Upper lobe of left lung (tissue), 4 donors: ENCODE data around the gene HECTD4.

Experiments
- CTCF ChIP-seq, 6 experiments: fragments of 450-650 bp in 4 of 6; fragments of 200-600 bp in 2 of 6; sonication (generic) in 2 of 6; IDR thresholded peaks; one replicate each; pipeline ENCODE4 v1.5.1; 2016 to 2019; ENCODE audit warnings: antibody characterized with exemption in 6 of 6
- POLR2A ChIP-seq, 4 donors: fragments of 450-650 bp; IDR thresholded peaks; one replicate each; pipeline ENCODE4 v1.5.1; 2016 to 2017; ENCODE audit warnings: antibody characterized with exemption in 4 of 4, mild to moderate bottlenecking in 2 of 4
- POLR2AphosphoS5 ChIP-seq, 2 donors: sonication (generic); formaldehyde crosslinking; IDR thresholded peaks; one replicate each; pipeline ENCODE4 v1.5.1; 2017; ENCODE audit warnings: antibody characterized with exemption in 2 of 2

- TF ChIP-seq CTCF (IDR thresholded peaks at IDR 0.05), result no peak
- TF ChIP-seq POLR2A (IDR thresholded peaks at IDR 0.05), result no peak
- TF ChIP-seq POLR2AphosphoS5 (IDR thresholded peaks at IDR 0.05), result no peak
These were observed 26.4 kb upstream of the HECTD4 start for GRCh38 chr12:112408621-112409020.
